Gastrocnemius medialis (tissue), 4 donors: ENCODE data around the gene ARHGAP26.

ENCODE experiments used
- CTCF ChIP-seq, 5 experiments: fragments of 450-650 bp in 3 of 5; fragments of 200-600 bp in 2 of 5; sonication (generic) in 2 of 5; IDR thresholded peaks in 4 of 5; conservative IDR thresholded peaks in 1 of 5; 1 replicate in 4 of 5; 2 replicates in 1 of 5; pipeline ENCODE4 v1.5.1; 2016 to 2019; ENCODE audit warnings: antibody characterized with exemption in 5 of 5, mild to moderate bottlenecking in 3 of 5, moderate library complexity in 3 of 5
- POLR2A ChIP-seq, 2 donors: fragments of 450-650 bp; IDR thresholded peaks; one replicate each; pipeline ENCODE4 v1.6.1; 2017; ENCODE audit warnings: antibody characterized with exemption in 2 of 2, mild to moderate bottlenecking in 2 of 2, moderate library complexity in 2 of 2

GRCh38 chr5:142981886-142982820 is 212.0 kb downstream of the ARHGAP26 start:
- TF ChIP-seq CTCF (IDR thresholded peaks at IDR 0.05 in 4 of 5, conservative IDR thresholded peaks at IDR 0.05 in 1 of 5) (no peak), POLR2A (IDR thresholded peaks at IDR 0.05) (no peak)
